Lung microvascular endothelial cell (primary cell): ENCODE measurements around the gene LGALS9. TPM values are rescaled to one million over a fixed set of nuclear protein-coding genes. Genes with fewer than 3 reads are reported as not detected.

ENCODE experiments used
- DNase-seq, 2 donors: peaks; one replicate each; pipeline versions ENCODE4 v3.0.0 to v3.0.0-alpha.2; 2010; ENCODE audit warnings: low read depth in 2 of 2
- total RNA-seq: library from RNA; depleted of rRNA; stranded (reverse); fragments of >200 nt; gene quantifications from 2 replicates; pipeline ENCODE4 v1.2.1, GENCODE V29; 2014

The LGALS9 gene
- total RNA-seq, 1 donor from 2014 or later = 24.8 TPM

- DNase-seq = no peak
These were observed 27.6 kb upstream of the LGALS9 start for GRCh38 chr17:27603421-27603770.

- DNase-seq = no peak
These were observed 26.9 kb upstream of the LGALS9 start for GRCh38 chr17:27603880-27604794.

GRCh38 chr17:27605409-27605808 is 25.6 kb upstream of the LGALS9 start:
- DNase-seq = no peak

- no peak for DNase-seq
These were observed 23.4 kb upstream of the LGALS9 start for GRCh38 chr17:27607521-27608091.

- DNase-seq = no peak
These were observed 22.4 kb upstream of the LGALS9 start for GRCh38 chr17:27608328-27609230.

- DNase-seq = peak; percentile 56 to 66
These were observed 21.2 kb upstream of the LGALS9 start for GRCh38 chr17:27609611-27610303.

GRCh38 chr17:27610304-27610677 is 20.7 kb upstream of the LGALS9 start:
- no peak for DNase-seq

- DNase-seq = no peak
These were observed 18.7 kb upstream of the LGALS9 start for GRCh38 chr17:27612160-27612770.

GRCh38 chr17:27613433-27613832 is 17.6 kb upstream of the LGALS9 start:
- no peak for DNase-seq

GRCh38 chr17:27615121-27615520 is 15.9 kb upstream of the LGALS9 start:
- DNase-seq = no peak

- no peak for DNase-seq
These were observed 14.6 kb upstream of the LGALS9 start for GRCh38 chr17:27616414-27616813.

- DNase-seq = no peak
These were observed 12.6 kb upstream of the LGALS9 start for GRCh38 chr17:27618417-27618816.

- DNase-seq = peak; percentile 31 to 79
These were observed 10.3 kb upstream of the LGALS9 start for GRCh38 chr17:27620721-27621120.

- no peak for DNase-seq
These were observed 9.5 kb upstream of the LGALS9 start for GRCh38 chr17:27621536-27621935.

GRCh38 chr17:27621942-27622559 is 8.9 kb upstream of the LGALS9 start:
- DNase-seq = no peak

- no peak for DNase-seq
These were observed 8.0 kb upstream of the LGALS9 start for GRCh38 chr17:27622986-27623385.

- DNase-seq = no peak
These were observed 7.4 kb upstream of the LGALS9 start for GRCh38 chr17:27623614-27624013.

GRCh38 chr17:27624539-27624938 is 6.4 kb upstream of the LGALS9 start:
- no peak for DNase-seq

- DNase-seq = peak in 1 of 2 donors; percentile 86
These were observed 5.1 kb upstream of the LGALS9 start for GRCh38 chr17:27625856-27626255.

- DNase-seq = no peak
These were observed 3.5 kb upstream of the LGALS9 start for GRCh38 chr17:27627514-27627913.

- DNase-seq = no peak
These were observed 2.6 kb upstream of the LGALS9 start for GRCh38 chr17:27628376-27628775.
